Right lobe of liver (tissue), 6 donors: Measurements from ENCODE around the gene RPS24. TPM values are rescaled to one million over a fixed set of nuclear protein-coding genes. Genes with fewer than 3 reads are reported as not detected.

Source experiments
- ATAC-seq, 4 donors: fragments of 200-7000 bp; cut with Tn5 transposase; one replicate each; pipeline ENCODE4 v1.9.1; 2020; ENCODE audit warnings: mild to moderate bottlenecking in 4 of 4, moderate library complexity in 4 of 4
- DNase-seq, 3 donors: peaks; one replicate each; pipeline ENCODE4 v3.0.0-alpha.2; 2020
- H3K27ac ChIP-seq, 3 donors: fragments of 200-600 bp; one replicate each; pipeline ENCODE4 v1.8.0; 2022
- H3K27me3 ChIP-seq, 2 donors: fragments of 200-600 bp; one replicate each; pipeline ENCODE4 v1.8.0; 2022
- H3K36me3 ChIP-seq, 4 donors: fragments of 200-600 bp; sonication (generic) in 1 of 4; one replicate each; pipeline versions ENCODE4 v1.5.1 to v1.8.0; 2017 to 2022; ENCODE audit warnings: control low read depth in 1 of 4
- H3K4me1 ChIP-seq, 4 donors: fragments of 200-600 bp; sonication (generic) in 1 of 4; one replicate each; pipeline versions ENCODE4 v1.5.1 to v1.8.0; 2017 to 2022; ENCODE audit warnings: control low read depth in 1 of 4
- H3K4me3 ChIP-seq, 3 donors: fragments of 200-600 bp; one replicate each; pipeline ENCODE4 v1.8.0; 2022
- H3K9me3 ChIP-seq, 4 donors: fragments of 200-600 bp; sonication (generic) in 1 of 4; one replicate each; pipeline versions ENCODE4 v1.5.1 to v1.8.0; 2017 to 2022; ENCODE audit warnings: control low read depth in 1 of 4
- CTCF ChIP-seq, 4 donors: fragments of 200-600 bp in 3 of 4; fragments of 450-650 bp in 1 of 4; IDR thresholded peaks; one replicate each; pipeline versions ENCODE4 v1.5.1 to v1.8.0; 2016 to 2022; ENCODE audit warnings: antibody characterized with exemption in 4 of 4, mild to moderate bottlenecking in 2 of 4
- POLR2A ChIP-seq: fragments of 450-650 bp; IDR thresholded peaks from one replicate; pipeline ENCODE4 v1.6.1; 2017; ENCODE audit warnings: antibody characterized with exemption, mild to moderate bottlenecking
- WGBS: methylation state at CpG from one replicate; pipeline ENCODE4 v1.1.6; 2018; ENCODE audit warnings: low coverage, low lambda C conversion rate; ENCODE audit not compliant: insufficient coverage; ENCODE audit errors: missing lambda C conversion rate; 5-methylcytosine and 5-hydroxymethylcytosine counted together
- intact Hi-C, 2 donors: fragments of 100-400 bp; cut with DNase I; formaldehyde crosslinking; loops; one replicate each; pipeline versions ENCODE4 v1.11.2 to v1.14.1; 2022
- total RNA-seq, 6 experiments: library from RNA; depleted of rRNA in 2 of 6; stranded (reverse); fragments of >200 nt in 2 of 6; fragmentation: NEBNext Ultra II Directional in 3 of 6; extraction: Animal tissue kit (Norgen Biotek cat#: 25700) in 3 of 6; gene quantifications; one replicate each; pipeline versions ENCODE4 v1.1.0 to v1.2.4, GENCODE V29; 2016 to 2023
- donor health status: DM: no; HTN: yes; CAD: no.
- donor health status: DM: no; HTN: no; CAD: no.
- donor health status: DM: no; HTN: no; CAD: no.
- donor health status: DM: no; HTN: yes; CAD: no.
- donor health status: DM: no; HTN: yes; CAD: no.

The RPS24 gene
- total RNA-seq, 6 experiments from 2014 or later: 406 to 921 (median 499) TPM

- Histone ChIP-seq H3K27ac (no peak overlapping the region), H3K9me3 (no peaks in the 10 kb centered on the region), H3K36me3 (peaks cover 9 to 92% (median 32%) of the 10 kb centered on the region in 4 donors), H3K27me3 (no peaks in the 10 kb centered on the region), H3K4me3 (no peak overlapping the region), H3K4me1 (no peaks in the 10 kb centered on the region)
- TF ChIP-seq POLR2A: no peak
- TF ChIP-seq CTCF (IDR thresholded peaks at IDR 0.05): no peak
- no peak for ATAC-seq
- no peak for DNase-seq
- 94% methylated on average over 4 of the region's 4 CpGs for WGBS
- intact Hi-C loops: no loop called here
These were observed 22.6 kb upstream of the RPS24 start for GRCh38 chr10:78011065-78011464.

GRCh38 chr10:78013564-78013963 is 20.1 kb upstream of the RPS24 start:
- no peak for DNase-seq
- Histone ChIP-seq H3K9me3 (no peaks in the 10 kb centered on the region), H3K27me3 (no peaks in the 10 kb centered on the region), H3K4me3 (no peak overlapping the region), H3K27ac (no peak overlapping the region), H3K36me3 (peaks cover 9 to 92% (median 42%) of the 10 kb centered on the region in 4 donors), H3K4me1 (no peaks in the 10 kb centered on the region)
- 80% methylated on average over 1 of the region's 1 CpG for WGBS
- intact Hi-C loops: no loop called here
- TF ChIP-seq CTCF (IDR thresholded peaks at IDR 0.05): no peak
- no peak for TF ChIP-seq POLR2A
- peak; percentile 12 to 51 (median 20) for ATAC-seq

GRCh38 chr10:78015546-78015945 is 18.1 kb upstream of the RPS24 start:
- intact Hi-C loops: no loop called here
- DNase-seq (no peak), ATAC-seq (no peak)
- TF ChIP-seq POLR2A (no peak), CTCF (IDR thresholded peaks at IDR 0.05) (no peak)
- H3K4me1 ChIP-seq: no peaks in the 10 kb centered on the region
- peaks cover 9 to 93% (median 47%) of the 10 kb centered on the region in 4 donors for H3K36me3 ChIP-seq
- no peaks in the 10 kb centered on the region for H3K9me3 ChIP-seq
- no peak overlapping the region for H3K4me3 ChIP-seq
- H3K27me3 ChIP-seq: no peaks in the 10 kb centered on the region
- WGBS: 95% methylated on average over 5 of the region's 5 CpGs
- H3K27ac ChIP-seq: no peak overlapping the region

- intact Hi-C loops: no loop called here
These were observed 15.8 kb upstream of the RPS24 start for GRCh38 chr10:78017856-78018255.

More at GRCh38 chr10:78017856-78018255, 15.8 kb upstream of the RPS24 start:
- no peak overlapping the region for H3K4me3 ChIP-seq
- no peaks in the 10 kb centered on the region for H3K27me3 ChIP-seq
- H3K4me1 ChIP-seq: no peaks in the 10 kb centered on the region
- WGBS: 74% methylated on average over 5 of the region's 5 CpGs
- ATAC-seq (no peak), DNase-seq (no peak)
- peaks cover 4 to 93% (median 44%) of the 10 kb centered on the region in 4 donors for H3K36me3 ChIP-seq
- TF ChIP-seq POLR2A: no peak
- TF ChIP-seq CTCF (IDR thresholded peaks at IDR 0.05): no peak
- H3K27ac ChIP-seq: no peak overlapping the region
- H3K9me3 ChIP-seq: no peaks in the 10 kb centered on the region
